Jurkat, Clone E6-1 (cell line): ENCODE results near the gene SLC25A28.
"Not testable (repeated sequence)": the region's sequence is repeated elsewhere in the genome, so short reads cannot be mapped to it uniquely, and the experiment has no call there.

Experiments used
- DNase-seq: peaks from one replicate; pipeline ENCODE4 v3.0.0-alpha.2; 2011; ENCODE audit warnings: low read depth, low spot score
- H3K4me3 ChIP-seq: 2 replicates; pipeline ENCODE4 v1.5.1; 2011; ENCODE audit warnings: mild to moderate bottlenecking, low read length, control low read depth, moderate library complexity

The SLC25A28 gene

DNA sequence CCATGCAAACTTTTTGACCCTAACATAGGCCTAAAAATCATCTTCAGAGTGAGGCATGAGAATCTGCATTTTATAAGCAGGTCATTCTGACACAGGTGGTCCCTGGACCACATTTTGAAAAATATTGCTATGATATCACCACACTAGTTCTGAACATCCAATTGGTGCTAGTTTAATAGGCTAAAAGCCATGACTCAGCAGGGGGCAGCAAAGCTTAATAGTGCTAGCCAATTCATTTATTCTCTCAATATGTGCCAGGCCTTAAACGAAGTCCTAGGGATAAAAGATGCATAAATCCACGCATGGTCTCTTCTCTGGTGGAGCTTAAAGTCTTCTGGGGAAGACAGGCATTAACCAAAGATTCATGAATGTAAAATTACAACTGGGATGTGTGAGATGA is 10.2 kb upstream of the SLC25A28 start:
- no peak for DNase-seq
- H3K4me3 ChIP-seq = no peak overlapping the region

DNA sequence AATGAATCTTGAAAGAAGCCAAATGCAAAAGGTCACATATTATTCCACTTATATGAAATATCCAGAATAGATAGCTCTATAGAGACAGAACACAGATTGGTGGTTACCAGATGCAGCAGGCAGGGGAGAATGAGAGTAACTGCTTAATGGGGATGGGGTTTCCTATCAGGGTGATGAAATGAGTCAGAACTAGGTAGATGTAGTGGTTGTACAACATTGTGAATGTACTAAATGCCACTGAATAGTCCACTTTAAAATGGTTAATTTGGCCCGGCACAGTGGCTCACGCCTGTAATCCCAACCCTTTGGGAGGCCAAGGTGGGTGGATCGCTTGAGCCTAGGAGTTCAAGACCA is 9.4 kb upstream of the SLC25A28 start:
- no peak for DNase-seq
- H3K4me3 ChIP-seq = no peak overlapping the region

DNA sequence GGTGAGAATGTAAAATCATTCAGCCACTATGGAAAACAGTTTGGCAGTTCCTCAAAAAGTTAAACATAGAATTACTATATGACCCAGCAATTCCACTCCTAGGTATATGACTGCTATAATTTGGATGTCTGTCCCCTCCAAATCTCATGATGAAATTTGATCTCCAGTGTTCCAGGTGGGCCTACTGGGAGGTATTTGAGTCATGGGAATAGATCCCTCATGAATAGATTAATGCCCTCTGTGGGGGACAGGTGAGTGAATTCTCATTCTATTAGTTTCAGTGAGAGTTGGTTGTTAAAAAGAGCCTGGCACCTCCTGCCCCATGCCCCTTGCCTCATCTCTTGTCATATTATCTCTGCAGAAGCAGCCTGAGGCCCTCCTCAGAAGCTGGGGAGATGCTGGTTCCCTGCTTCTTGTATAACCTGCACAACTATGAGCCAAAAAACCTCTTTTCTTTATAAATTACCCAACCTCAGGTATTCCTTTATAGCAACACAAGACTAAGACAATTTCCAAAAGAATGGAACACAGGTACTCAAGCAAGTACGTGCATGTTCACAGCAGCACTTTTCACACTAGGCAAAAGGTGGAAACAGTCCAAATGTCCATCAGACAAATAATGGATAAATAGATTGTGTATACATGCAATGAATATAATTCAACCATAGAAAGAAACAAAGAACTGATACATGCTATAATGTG is 8.8 kb upstream of the SLC25A28 start:
- no peak for DNase-seq
- no peak overlapping the region for H3K4me3 ChIP-seq

DNA sequence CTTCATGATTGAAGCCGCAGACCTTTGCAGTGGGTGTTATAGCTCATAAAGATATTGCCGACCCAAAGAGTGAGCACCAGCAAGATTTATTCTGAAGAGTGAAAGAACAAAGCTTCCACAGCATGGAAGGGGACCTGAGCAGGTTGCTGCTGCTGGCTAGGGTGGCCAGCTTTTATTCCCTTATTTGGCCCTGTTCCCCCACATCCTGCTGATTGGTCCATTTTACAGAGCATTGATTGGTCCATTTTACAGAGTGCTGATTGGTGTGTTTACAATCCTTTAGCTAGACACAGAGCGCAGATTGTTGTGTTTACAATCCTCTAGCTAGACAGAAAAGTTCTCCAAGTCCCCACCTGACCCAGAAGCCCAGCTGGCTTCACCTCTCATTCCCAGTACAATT is 4.9 kb upstream of the SLC25A28 start:
- H3K4me3 ChIP-seq, DNase-seq: not testable (repeated sequence)

DNA sequence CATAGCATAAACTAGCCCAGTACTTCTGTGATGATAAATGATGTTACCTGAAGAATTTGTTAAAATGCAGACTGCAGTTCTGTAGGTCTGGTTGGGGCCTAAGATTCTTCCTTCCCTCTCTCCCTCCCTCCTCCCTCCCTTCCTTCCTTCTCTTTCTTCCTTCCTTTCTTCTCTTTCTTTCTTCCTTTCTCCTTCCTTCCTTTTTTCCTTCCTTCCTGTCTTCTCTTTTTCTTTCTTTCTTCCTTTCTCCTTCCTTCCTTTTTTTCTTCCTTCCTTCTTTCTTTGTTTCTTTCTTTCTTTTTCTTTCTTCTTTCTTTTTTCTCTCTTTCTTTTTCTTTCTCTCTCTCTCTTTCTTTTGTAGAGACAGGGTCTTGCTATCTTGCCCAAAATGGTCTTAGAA is 3.7 kb upstream of the SLC25A28 start:
- no peak for DNase-seq
- no peak overlapping the region for H3K4me3 ChIP-seq

DNA sequence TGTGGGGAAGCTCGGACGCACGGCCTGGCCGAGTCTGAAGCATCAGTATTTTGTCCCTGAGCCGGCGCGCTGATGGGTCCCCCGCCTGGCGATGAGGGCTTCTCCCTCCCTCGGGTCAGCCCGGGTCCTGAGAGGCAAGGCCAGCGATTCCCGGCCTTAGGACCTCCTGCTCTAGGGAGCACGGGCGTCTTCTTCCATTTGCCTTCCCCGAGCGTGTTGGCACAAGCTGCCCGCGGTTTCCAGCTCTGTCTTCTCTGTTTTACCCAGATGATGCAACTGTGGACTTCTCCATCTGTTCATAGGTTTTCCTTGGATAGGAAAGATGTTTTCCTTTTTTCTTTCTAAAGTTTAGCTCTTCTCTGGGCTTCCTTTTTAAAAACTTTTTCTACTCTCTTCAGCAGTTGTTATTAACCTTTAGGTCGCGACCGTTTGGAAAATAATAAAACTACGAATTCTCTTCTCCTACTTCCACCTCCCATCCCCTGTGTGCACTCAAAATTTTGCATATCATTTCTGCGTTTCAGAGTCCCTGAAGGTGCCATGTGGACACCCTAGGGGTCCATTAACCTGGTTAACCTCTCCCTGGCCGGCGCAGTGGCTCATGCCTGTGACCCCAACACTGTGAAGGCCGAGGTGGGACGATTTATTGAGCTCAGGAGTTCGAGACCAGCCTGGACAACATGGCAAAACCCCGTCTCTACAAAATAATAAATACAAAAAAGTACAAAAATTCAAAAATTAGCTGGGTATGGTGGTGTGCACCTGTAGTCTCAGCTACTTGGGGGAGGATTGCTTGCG is 1.4 kb upstream of the SLC25A28 start:
- H3K4me3 ChIP-seq = peak overlapping the region; percentile 76
- DNase-seq = no peak

DNA sequence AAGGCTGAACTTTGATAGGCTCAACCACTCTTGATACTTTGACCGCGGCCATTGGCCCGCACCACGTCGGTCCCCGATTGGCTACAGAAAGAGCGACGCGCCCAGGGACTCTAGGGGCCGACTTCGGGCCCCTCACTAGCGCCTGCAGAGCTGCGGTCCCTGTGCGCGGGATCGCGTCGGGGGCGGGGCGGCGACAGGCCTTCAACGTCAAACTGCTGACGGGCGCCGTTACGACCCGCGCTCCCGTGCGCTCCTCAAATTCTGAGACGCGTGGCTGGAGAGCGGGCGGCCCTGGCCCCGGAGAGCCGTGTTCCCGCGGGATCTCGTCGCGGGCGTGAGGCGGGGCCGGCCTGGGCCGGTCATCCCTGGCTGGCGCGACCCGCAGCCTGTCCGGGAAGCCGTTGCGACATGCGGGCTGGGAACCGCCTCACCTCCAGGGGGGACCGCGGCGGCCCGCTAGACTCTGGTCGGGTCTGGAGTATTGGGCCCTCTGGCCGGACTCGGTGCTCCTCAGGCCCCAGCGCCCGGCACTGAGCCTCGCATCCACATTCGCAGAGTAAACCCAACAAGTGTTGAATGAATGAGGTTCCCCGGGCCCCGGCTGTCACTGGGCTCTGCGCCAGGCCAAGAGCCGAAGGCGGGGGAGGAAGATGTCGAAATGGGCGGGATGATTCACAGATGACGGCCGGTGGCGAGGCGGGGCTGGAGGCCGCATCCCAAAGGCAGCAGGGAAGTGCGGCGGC is 643 bp upstream of the SLC25A28 start:
- no peak for DNase-seq

DNA sequence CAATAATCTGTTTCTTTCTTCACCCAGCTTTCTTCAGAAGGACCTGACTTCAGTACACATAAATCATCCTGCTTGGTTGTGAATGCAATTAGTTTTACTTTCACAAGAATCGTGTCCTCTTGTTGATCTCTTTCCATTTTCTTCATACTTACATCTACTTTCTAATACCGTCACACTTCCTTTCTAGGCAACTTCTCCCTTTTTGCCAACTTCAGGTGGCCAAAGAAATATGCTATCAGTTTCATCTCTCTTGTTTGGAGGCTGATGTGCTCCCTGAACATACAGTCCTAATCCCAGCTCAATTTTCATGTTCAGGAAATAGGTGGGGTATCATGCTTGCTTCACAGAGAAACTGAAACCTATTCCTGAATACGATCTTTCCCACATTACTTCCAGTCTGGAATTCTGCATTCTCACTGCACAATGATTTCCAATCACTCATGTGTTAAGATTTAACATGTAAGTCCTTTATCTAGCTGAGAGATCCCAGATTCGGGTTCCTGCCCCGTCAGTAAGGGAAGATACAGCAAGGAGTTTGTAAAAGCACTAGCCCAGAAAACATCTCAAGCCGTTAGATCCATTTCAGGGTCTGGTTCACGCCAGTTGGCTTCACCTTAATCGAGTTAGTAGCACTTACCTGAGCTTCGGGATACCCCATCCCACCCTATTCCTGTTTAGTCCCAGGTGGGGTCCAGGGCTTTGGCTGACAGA is 994 bp downstream of the SLC25A28 start:
- H3K4me3 ChIP-seq = peak overlapping the region; percentile 86
- DNase-seq = no peak

More for the DNA sequence above, 643 bp upstream of the SLC25A28 start:
- H3K4me3 ChIP-seq = peak overlapping the region; percentile 76

DNA sequence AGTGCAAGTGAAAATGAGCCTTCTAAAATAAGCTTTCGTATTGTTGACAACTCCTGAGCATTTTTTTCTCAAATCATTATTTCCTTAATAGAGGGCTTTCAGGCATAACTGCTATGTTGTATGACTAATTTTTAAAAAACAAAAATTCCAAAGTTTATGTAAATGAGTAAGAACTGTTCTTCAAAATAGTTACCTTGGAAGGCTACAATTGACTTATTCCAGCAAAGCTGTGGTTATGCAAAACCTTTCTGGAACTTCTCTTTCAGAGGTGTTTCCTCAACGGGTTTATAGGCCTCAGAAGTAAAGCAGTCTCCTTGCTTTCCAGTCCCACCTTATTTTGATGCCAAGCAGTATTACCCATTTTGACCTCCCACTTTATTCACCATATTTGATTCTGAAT is 2.5 kb downstream of the SLC25A28 start:
- H3K4me3 ChIP-seq = no peak overlapping the region
- no peak for DNase-seq

DNA sequence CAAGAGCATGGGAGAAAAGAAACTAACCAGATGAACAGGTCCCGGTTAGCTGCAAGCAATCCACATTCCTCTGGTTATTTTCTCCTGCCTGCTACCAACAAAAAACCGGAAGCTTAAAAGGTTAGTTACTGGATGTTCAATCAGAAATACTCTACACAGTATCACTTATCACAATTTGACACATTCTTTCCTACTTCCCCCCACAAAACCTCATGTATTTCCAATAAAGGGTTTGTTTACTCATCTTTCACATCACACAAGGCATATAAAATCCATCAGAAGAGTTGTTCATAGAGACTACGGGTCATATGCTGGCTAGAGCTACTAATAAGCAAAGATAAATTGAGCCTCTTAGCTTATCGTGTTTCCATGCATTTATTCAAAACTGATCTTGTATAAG is 4.8 kb downstream of the SLC25A28 start:
- no peak for DNase-seq
- no peak overlapping the region for H3K4me3 ChIP-seq

DNA sequence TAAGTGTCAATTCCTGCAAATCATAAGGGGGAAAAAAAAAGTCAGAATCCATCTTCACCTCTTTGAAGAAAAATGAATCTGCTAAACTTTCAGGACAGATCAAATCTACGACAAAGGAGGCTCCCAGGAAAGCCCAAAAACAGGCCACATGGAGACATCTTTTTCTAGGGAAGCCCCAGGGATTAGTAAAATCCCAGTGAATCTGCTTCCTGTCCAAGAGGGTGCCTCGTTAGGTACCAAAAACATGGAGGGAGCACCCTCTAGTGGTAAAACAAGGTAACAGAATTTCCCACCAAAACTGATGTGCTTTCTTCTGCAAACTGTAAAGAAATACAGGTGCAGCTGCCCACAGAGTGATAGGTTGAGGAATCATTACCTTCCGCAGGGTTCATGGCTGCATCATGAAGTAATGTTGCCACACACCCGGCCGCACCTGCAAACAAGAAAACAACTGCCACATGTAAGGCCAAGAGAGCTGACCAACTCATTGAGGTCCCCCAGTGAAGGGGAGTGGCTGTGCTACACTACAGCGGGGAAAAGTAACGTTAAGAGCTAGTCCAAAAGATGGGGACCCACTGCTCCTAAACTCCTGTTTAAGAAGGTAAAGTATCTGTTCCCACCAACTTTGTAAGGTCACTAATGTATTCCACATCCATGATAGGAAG is 7.9 kb downstream of the SLC25A28 start:
- peak; percentile 67 for DNase-seq
- H3K4me3 ChIP-seq = no peak overlapping the region

DNA sequence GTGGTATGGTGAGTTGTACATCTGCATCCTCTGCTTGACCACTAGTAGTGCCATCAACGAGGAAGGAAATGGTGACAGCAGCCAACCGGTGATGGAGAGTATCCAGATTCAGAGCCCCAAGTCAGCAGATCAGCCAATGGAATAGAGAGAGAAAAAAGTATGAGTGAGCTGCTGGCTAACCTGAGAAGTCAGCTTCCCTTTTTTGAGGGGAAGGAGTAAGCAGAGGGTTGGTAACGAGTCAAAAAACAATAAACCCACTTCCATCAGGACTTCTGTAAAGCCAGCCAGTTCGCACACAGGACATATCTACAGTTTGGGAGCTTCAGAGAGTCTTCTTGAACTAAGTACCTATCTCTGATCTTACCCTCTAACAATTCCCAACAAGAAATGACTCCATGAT is 8.9 kb downstream of the SLC25A28 start:
- no peak overlapping the region for H3K4me3 ChIP-seq
- DNase-seq = no peak

DNA sequence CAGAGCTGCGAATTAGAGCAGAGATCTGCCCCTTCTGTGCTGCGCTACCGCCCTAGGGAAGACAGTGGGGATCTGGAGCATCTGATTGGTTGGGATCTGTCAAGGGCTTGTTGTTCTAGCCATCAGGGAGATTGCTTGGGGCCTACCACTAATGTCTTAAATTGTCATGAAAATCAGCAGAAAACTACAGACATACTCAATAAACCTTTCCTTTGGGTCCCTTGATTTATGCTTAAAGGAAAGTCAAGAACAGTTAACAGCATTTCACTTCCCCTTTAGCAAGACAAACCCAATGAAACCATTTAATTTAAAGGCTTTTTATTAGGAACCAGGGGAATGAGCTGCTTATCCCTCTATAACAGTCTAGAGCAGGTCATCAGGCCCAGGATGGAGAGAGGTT is 10.0 kb downstream of the SLC25A28 start:
- DNase-seq = no peak
- H3K4me3 ChIP-seq = no peak overlapping the region

DNA sequence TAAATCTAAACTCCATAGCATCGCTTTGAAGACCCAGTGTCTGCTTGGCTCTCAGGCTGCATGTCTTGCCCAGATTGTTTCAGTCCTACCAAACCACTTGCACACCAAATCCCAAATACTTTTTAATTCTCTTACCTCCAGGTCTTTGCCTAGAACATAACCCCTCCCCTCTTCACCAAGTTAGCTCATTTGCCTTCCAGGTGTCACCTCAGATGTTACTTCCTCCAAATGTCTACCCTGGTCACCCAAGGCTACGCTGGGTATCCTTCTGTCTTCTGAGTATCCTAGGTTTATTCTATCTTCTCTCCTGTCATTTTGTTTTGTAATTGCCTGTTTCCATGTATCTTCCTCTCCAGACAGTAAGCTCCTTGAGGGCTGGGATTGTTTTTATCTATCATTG is 11.1 kb downstream of the SLC25A28 start:
- no peak for DNase-seq
- H3K4me3 ChIP-seq = no peak overlapping the region

DNA sequence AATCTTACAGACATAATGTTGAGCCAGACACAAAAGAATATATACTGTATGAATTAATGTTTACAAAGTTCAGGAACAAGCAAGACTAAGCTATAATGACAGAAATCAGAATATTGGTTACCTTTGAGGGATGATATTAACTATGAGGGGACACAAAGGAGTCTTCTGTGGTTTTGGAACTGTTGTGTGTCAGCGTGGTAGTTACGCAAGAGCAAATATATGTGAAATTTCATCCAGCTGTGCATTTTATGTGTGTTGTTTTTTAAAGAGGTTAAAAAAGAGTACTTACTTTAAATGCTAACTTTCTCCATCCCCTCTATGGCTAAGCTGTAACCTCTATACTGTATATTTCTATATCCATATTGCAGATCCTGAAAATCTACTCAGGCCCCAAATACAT is 14.9 kb downstream of the SLC25A28 start:
- no peak overlapping the region for H3K4me3 ChIP-seq
- no peak for DNase-seq

DNA sequence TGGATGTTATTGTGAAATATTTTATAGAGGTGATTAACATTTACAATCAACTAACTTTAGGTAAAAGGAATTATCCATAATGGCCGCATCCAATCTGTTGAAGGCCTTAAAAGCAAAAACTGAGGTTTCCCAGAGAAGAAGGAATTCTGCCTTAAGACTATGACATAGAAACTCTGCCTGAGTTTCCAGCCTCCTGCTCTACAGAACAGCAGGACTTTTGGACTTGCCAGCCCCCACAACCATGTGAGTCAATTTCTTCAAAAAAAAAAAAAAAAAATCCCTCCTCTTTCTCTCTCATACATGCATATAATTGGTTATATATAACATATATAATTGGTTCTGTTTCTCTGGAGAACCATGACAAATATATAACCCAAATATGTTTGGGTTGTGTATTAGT is 15.4 kb downstream of the SLC25A28 start:
- DNase-seq = no peak
- no peak overlapping the region for H3K4me3 ChIP-seq

DNA sequence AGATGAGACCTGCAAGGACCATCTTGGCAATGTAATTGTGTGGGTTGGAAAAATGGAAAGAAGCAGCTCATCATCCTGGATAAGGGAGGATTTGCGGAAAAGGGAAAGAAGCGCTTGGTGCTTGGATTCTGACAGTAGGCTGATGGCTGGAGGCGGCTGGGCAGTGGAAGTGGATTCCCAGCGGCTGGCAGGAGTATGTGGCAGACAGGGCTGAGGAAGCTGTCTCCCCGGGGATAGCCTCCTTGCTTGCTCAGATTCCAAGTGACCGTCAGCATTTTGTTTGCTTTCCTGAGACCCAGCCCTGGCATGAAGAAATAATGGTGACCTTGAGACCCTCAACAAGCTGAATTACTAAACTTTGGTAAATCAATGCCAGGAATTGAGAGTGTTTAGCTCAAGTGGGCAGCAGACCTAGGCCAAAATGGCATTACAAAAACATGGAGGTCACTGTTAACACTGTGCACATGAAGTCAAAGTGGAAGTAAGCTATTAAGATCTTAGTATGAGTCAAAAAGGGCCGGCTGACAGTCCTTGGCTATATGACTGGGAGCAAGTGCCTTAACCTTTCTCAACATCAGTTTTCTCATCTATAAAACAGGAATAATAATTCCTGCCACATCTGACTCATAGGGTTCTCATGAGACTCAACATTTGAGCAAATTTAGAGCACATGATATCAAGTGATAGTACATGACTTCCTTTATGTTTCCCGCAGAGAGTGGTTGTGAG is 21.3 kb downstream of the SLC25A28 start:
- H3K4me3 ChIP-seq = no peak overlapping the region
- DNase-seq = no peak

DNA sequence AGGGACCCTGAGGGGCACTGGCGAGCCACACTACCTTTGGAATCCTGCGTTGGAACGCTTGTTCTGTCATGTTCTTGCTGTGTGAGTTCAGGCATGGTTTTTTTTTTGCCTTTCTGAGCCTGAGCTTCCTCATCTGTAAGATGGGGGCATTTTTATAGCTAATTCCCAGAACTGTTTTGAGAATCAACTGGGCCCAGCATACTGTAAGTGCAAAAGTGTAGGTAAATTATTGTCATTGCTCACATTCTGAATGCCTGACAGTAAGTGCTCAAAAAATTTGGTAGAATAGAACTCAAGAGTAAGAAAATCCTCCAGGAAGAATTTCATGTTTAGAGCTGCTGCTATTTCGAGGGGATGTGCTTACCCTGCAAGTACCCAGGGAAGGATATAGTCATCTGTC is 22.2 kb downstream of the SLC25A28 start:
- DNase-seq = no peak
- no peak overlapping the region for H3K4me3 ChIP-seq
